ENCODE measurements around the gene CFAP410. TPM values are rescaled to one million over a fixed set of nuclear protein-coding genes. Genes with fewer than 3 reads are reported as not detected.

CFAP410 gene
- total RNA-seq, 3 donors from 2014 or later: 22.2 to 31.1 (median 27.8) TPM

GRCh38 chr21:44359396-44359795 is 20.2 kb upstream of the CFAP410 start:
- H3K36me3 ChIP-seq: no peaks in the 10 kb centered on the region
- no peak overlapping the region for H3K27ac ChIP-seq
- intact Hi-C loops (cut with DNase I; ENCODE audit: low total_unique reads): no loop called here
- TF ChIP-seq CTCF (IDR thresholded peaks at IDR 0.05): no peak
- TF ChIP-seq POLR2A (IDR thresholded peaks at IDR 0.05): no peak
- no peak for TF ChIP-seq POLR2AphosphoS5 (IDR thresholded peaks at IDR 0.05)
- H3K4me1 ChIP-seq: no peaks in the 10 kb centered on the region
- DNase-seq (ENCODE audit: low spot score in 2 of 2): no peak
- H3K9me3 ChIP-seq: peaks cover 9 to 17% of the 10 kb centered on the region in 2 donors
- peaks cover 0 to 3% of the 10 kb centered on the region in 2 donors for H3K27me3 ChIP-seq
- H3K4me3 ChIP-seq: no peak overlapping the region

GRCh38 chr21:44357064-44357837 is 18.1 kb upstream of the CFAP410 start:
- Histone ChIP-seq H3K36me3 (no peaks in the 10 kb centered on the region), H3K27ac (no peak overlapping the region), H3K27me3 (peaks cover 2 to 16% of the 10 kb centered on the region in 2 donors), H3K4me3 (no peak overlapping the region), H3K9me3 (no peaks in the 10 kb centered on the region), H3K4me1 (peaks cover 0 to 4% of the 10 kb centered on the region in 2 donors)
- intact Hi-C loops (cut with DNase I; ENCODE audit: low total_unique reads): no loop called here
- TF ChIP-seq POLR2A (IDR thresholded peaks at IDR 0.05) (no peak), CTCF (IDR thresholded peaks at IDR 0.05) (no peak), POLR2AphosphoS5 (IDR thresholded peaks at IDR 0.05) (no peak)
- DNase-seq (ENCODE audit: low spot score in 2 of 2): no peak

GRCh38 chr21:44356636-44357035 is 17.4 kb upstream of the CFAP410 start:
- TF ChIP-seq POLR2AphosphoS5 (IDR thresholded peaks at IDR 0.05): no peak
- no peak for TF ChIP-seq CTCF (IDR thresholded peaks at IDR 0.05)
- no peak for TF ChIP-seq POLR2A (IDR thresholded peaks at IDR 0.05)

GRCh38 chr21:44356160-44356559 is 17.0 kb upstream of the CFAP410 start:
- no peak for TF ChIP-seq POLR2AphosphoS5 (IDR thresholded peaks at IDR 0.05)
- no peak for TF ChIP-seq POLR2A (IDR thresholded peaks at IDR 0.05)
- TF ChIP-seq CTCF (IDR thresholded peaks at IDR 0.05): no peak
- Histone ChIP-seq H3K9me3 (no peaks in the 10 kb centered on the region), H3K36me3 (no peaks in the 10 kb centered on the region), H3K27ac (no peak overlapping the region), H3K27me3 (peaks cover 7 to 27% of the 10 kb centered on the region in 2 donors), H3K4me3 (no peak overlapping the region), H3K4me1 (peaks cover 0 to 4% of the 10 kb centered on the region in 2 donors)
- intact Hi-C loops (cut with DNase I; ENCODE audit: low total_unique reads): no loop called here
- no peak for DNase-seq (ENCODE audit: low spot score in 2 of 2)

More at GRCh38 chr21:44356636-44357035, 17.4 kb upstream of the CFAP410 start:
- Histone ChIP-seq H3K4me1 (peaks cover 0 to 4% of the 10 kb centered on the region in 2 donors), H3K4me3 (no peak overlapping the region), H3K27me3 (peaks cover 4 to 22% of the 10 kb centered on the region in 2 donors), H3K27ac (no peak overlapping the region), H3K36me3 (no peaks in the 10 kb centered on the region), H3K9me3 (no peaks in the 10 kb centered on the region)
- intact Hi-C loops (cut with DNase I; ENCODE audit: low total_unique reads): no loop called here
- no peak for DNase-seq (ENCODE audit: low spot score in 2 of 2)

Measured in breast epithelium (tissue), 4 donors.